Neural crest cell (in vitro differentiated cells): Measurements from ENCODE around the gene CSE1L. TPM values are rescaled to one million over a fixed set of nuclear protein-coding genes. Genes with fewer than 3 reads are reported as not detected.

Source experiments
- DNase-seq: peaks from one replicate; pipeline ENCODE4 v3.0.0; 2021; ENCODE audit warnings: low read depth, mixed read lengths, low spot score
- H3K27ac Mint-ChIP-seq: one replicate; pipeline ENCODE4 v1.8.0; 2021; ENCODE audit warnings: mild to moderate bottlenecking, mixed read lengths; ENCODE audit not compliant: unreplicated experiment
- H3K27me3 Mint-ChIP-seq: 2 replicates; pipeline ENCODE4 v1.8.0; 2021; ENCODE audit warnings: low read depth, mild to moderate bottlenecking, mixed read lengths
- H3K36me3 Mint-ChIP-seq: 2 replicates; pipeline ENCODE4 v1.8.0; 2021; ENCODE audit warnings: low read depth, mild to moderate bottlenecking, mixed read lengths
- H3K4me1 Mint-ChIP-seq: 2 replicates; pipeline ENCODE4 v1.8.0; 2021; ENCODE audit warnings: mixed read lengths
- H3K4me3 Mint-ChIP-seq: one replicate; pipeline ENCODE4 v1.8.0; 2021; ENCODE audit warnings: mild to moderate bottlenecking, mixed read lengths
- H3K9me3 Mint-ChIP-seq: 2 replicates; pipeline ENCODE4 v1.8.0; 2021; ENCODE audit warnings: mixed read lengths
- CTCF ChIP-seq: fragments of 200-600 bp; sonication (generic); conservative IDR thresholded peaks from 2 replicates; pipeline ENCODE4 v1.5.0; 2021; ENCODE audit warnings: antibody characterized with exemption, mild to moderate bottlenecking
- total RNA-seq: library from RNA; stranded (reverse); gene quantifications from 2 replicates; pipeline ENCODE4 v1.2.1, GENCODE V29; 2021

CSE1L gene
- total RNA-seq, 1 donor from 2014 or later, result 186 TPM

GRCh38 chr20:49032455-49032854 lies 13.7 kb upstream of the CSE1L start:
- no peak overlapping the region for H3K27ac Mint-ChIP-seq
- H3K9me3 Mint-ChIP-seq, result no peaks in the 10 kb centered on the region
- TF ChIP-seq CTCF, result no peak
- no peaks in the 10 kb centered on the region for H3K4me1 Mint-ChIP-seq
- no peak overlapping the region for H3K4me3 Mint-ChIP-seq
- DNase-seq, result no peak
- no peaks in the 10 kb centered on the region for H3K27me3 Mint-ChIP-seq
- no peaks in the 10 kb centered on the region for H3K36me3 Mint-ChIP-seq

GRCh38 chr20:49034070-49034732 lies 11.9 kb upstream of the CSE1L start:
- Mint-ChIP-seq H3K9me3 (no peaks in the 10 kb centered on the region), H3K4me1 (peaks cover 5% of the 10 kb centered on the region), H3K27ac (no peak overlapping the region), H3K4me3 (no peak overlapping the region), H3K36me3 (no peaks in the 10 kb centered on the region), H3K27me3 (no peaks in the 10 kb centered on the region)
- DNase-seq, result no peak
- no peak for TF ChIP-seq CTCF

- DNase-seq, result no peak
- Mint-ChIP-seq H3K27me3 (no peaks in the 10 kb centered on the region), H3K36me3 (no peaks in the 10 kb centered on the region), H3K9me3 (no peaks in the 10 kb centered on the region), H3K27ac (no peak overlapping the region), H3K4me1 (peaks cover 5% of the 10 kb centered on the region), H3K4me3 (no peak overlapping the region)
- no peak for TF ChIP-seq CTCF
These were observed 8.1 kb upstream of the CSE1L start for GRCh38 chr20:49037962-49038387.

- TF ChIP-seq CTCF, result no peak
- Mint-ChIP-seq H3K4me1 (peaks cover 5% of the 10 kb centered on the region), H3K27ac (peak overlapping the region; percentile 31), H3K36me3 (no peaks in the 10 kb centered on the region), H3K4me3 (no peak overlapping the region), H3K9me3 (no peaks in the 10 kb centered on the region), H3K27me3 (no peaks in the 10 kb centered on the region)
- no peak for DNase-seq
These were observed 6.3 kb upstream of the CSE1L start for GRCh38 chr20:49039854-49040253.

- peaks cover 3% of the 10 kb centered on the region for H3K36me3 Mint-ChIP-seq
- DNase-seq, result no peak
- no peaks in the 10 kb centered on the region for H3K27me3 Mint-ChIP-seq
- no peaks in the 10 kb centered on the region for H3K9me3 Mint-ChIP-seq
- H3K4me3 Mint-ChIP-seq, result peak overlapping the region; percentile 71
- peaks cover 18% of the 10 kb centered on the region for H3K4me1 Mint-ChIP-seq
- no peak overlapping the region for H3K27ac Mint-ChIP-seq
- no peak for TF ChIP-seq CTCF
These were observed 3.1 kb upstream of the CSE1L start for GRCh38 chr20:49043000-49043399.
